GM12872 (cell line): ENCODE results near the gene TBL1XR1.

Source experiments
- TF ChIP-seq, protein P1 (sequence below): IDR thresholded peaks from 3 replicates; pipeline ENCODE4 v1.5.1; 2011; ENCODE audit warnings: low read depth, mild to moderate bottlenecking, low read length, moderate library complexity; ENCODE audit not compliant: insufficient read depth

Gene TBL1XR1

DNA sequence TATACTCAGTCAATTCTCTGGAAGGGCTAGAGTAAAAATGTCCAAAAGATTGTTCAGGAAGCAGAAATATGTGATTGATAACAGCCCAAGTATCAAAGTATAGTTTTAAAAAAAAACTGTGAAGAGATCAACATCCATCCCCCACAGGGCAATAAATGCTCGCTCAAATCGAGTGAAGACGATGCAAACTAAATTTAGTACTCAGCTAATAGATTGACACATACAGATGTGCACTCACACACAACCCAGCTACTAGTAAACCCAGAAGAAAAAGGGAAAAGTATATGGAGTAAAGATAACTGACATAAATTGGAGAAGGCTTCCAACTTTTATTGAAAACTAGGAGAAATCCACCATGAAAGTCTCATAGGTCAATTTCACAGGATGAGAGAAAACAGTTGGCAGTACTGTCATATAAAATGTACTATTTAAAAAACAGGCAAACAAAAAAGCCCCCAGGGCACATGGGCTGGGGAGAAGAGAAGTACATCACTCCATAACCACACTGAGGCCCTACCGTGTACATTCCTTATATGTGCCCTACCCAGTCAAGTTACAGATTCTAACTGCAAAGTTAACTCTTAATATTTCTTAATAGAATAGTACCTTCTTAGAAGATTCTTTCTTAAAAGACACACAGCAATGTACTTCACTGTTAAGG lies 125.7 kb downstream of the TBL1XR1 start:
- TF ChIP-seq, protein P1, sequence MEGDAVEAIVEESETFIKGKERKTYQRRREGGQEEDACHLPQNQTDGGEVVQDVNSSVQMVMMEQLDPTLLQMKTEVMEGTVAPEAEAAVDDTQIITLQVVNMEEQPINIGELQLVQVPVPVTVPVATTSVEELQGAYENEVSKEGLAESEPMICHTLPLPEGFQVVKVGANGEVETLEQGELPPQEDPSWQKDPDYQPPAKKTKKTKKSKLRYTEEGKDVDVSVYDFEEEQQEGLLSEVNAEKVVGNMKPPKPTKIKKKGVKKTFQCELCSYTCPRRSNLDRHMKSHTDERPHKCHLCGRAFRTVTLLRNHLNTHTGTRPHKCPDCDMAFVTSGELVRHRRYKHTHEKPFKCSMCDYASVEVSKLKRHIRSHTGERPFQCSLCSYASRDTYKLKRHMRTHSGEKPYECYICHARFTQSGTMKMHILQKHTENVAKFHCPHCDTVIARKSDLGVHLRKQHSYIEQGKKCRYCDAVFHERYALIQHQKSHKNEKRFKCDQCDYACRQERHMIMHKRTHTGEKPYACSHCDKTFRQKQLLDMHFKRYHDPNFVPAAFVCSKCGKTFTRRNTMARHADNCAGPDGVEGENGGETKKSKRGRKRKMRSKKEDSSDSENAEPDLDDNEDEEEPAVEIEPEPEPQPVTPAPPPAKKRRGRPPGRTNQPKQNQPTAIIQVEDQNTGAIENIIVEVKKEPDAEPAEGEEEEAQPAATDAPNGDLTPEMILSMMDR = no peak

DNA sequence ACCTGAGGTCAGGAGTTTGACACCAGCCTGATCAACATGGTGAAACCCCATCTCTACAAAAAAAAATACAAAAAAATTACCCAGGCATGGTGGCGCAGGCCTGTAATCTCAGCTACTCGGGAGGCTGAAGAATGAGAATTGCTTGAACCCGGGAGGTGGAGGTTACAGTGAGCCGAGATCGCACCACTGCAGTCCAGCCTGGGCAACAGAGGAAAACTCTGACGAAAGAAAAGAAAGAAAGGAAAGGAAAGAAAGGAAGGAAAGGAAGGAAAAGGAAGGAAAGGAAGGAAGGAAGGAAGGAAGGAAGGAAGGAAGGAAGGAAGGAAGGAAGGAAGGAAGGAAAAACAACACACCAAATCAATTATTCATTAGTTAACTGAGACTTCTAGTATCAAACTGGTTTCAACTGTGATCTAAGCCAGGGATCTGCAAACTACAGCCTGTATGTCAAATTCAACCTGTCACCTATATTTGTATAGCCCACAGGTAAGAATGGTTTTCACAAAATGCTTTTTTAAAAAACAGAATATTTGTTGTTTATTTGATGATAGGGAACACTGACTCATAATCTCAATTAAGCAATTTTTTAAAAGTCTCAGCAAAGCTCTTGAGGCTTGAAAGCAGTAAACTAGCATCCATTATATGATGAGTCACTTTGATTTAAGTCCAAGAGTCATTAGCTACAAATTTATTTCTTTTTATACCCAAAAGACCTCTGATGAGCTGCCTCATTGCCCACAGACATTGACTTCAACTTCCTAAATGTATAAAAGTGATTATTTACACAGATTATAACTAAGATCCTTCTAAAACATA lies 127.6 kb downstream of the TBL1XR1 start:
- TF ChIP-seq, protein P1 = no peak

DNA sequence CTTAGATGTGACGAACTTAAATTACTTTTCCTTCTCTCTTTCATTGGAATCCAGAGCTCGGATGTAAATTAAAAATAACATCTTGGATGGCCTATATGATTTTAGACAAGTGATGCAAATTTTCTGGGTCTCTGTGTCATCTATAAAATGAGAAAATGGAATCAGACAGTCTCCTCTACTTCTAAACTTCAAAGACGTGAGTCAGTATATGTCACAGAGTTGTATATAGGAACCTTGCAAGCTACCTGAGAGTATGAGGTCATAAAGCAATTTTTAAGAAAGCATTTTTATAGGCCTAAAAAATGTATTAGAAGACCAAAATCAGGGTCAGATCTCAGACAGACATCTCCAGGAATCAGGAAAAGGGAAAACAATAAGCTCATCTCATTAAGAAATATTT lies 128.3 kb downstream of the TBL1XR1 start:
- TF ChIP-seq, protein P1 = no peak

DNA sequence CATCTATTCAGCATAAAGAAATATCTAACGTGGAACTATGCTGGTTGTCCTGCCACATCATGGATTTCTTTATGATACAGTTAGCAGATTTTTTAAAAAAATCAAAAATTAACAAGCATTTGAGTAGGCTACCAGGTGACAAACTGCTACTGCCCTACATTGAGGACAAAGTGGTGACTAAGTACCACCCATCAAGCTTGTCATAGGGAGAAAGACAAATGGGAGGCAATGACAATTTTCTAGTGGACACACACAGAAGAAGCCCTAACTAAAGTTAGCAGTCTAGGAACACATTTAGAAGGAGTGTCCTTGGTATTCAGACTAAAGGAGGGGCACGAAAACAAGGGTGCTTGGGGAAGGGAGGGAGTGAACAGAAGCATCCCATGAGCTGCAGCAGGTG lies 131.2 kb downstream of the TBL1XR1 start:
- TF ChIP-seq, protein P1 = no peak

DNA sequence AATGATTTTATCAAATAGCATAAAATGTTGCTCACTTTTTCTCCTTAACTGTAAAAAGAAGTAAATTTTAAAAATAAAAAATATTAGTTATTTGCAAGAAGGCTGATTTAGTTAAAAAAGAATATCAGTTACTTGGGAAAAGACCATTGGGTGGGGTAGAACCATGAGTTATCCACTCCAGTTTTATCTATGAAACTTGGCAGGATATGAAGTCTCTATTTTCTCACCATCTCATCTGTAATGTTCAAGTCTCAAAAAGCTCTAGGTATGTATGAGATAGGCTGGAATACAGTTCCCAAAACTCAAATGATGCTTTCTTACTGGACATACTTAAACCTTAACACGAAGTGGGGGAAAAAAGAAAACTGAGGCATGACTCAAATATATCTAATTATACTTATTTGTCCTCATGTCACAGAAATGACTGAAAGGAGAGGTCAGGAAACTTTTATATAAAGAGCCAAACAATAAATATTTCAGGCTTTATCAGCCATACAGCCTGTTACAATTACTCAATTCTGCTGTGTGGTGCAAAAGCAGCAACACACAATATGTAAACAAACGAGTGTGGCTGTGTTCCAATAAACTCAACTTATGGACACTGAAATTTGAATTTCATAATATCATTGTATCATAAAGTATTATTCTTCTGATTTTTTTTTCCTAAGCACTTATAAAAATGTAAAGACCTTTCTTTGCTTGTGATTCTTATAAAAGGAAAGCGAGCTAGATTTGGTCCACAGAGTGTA lies 131.8 kb downstream of the TBL1XR1 start:
- TF ChIP-seq, protein P1 = no peak

DNA sequence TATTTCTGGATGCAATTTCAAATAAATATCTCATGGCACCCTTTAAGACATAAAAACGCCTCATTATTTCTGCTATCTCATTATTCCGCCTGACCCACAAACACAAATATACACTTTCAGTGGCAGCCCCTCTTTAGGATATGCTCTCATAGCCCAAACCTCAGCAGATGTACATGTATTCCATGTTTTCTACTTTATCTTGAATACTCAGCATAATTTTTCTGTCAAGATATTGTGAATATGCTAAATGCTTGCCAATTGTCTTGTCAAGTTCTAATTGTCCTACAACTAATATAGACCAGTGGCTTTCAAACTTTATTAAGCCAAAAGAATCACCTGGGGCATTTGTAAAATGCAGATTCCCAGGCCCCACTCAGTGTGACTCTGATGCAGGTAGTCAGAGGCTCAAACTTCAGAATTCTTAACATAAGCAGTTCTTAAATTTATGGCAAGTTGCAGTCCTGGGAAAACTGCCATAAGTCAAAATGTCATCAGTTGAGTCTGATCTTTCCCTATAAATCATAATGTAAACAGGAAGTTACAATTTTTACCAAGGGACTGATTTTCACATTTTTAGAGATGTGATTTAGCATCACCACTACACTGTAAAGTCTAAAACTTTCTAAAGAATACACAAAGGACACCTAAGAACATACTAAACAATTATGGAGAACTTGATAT lies 135.1 kb downstream of the TBL1XR1 start:
- TF ChIP-seq, protein P1 = no peak

DNA sequence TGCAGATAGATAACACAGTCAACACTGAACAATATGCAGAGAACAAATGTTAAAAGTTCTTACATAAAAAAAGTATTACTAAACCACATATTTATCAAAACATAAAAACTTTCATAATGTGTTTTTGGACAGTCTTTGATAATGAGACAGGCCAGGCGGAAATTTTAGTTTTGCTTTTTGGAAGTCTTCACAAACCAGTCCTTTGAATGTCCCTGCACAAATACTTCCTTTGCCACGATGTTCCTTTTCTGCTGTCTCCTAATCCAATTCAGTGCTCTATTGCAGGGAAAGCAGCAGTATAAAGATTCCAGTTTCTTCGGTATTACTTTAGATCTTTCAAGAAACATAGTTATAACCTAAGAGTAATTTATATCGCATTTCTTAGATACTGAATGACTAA lies 135.9 kb downstream of the TBL1XR1 start:
- TF ChIP-seq, protein P1 = no peak
